Small intestine (tissue), 7 donors: Measurements from ENCODE around the gene ASIC3. TPM values are rescaled to one million over a fixed set of nuclear protein-coding genes. Genes with fewer than 3 reads are reported as not detected.

Source experiments
- DNase-seq, 2 donors: peaks; one replicate each; pipeline versions ENCODE4 v3.0.0 to v3.0.0-alpha.2; 2013
- FAIRE-seq: peaks from 2 replicates; lab custom pipeline; 2012; peaks lifted over from hg19 to GRCh38; lab: Jason Lieb, UNC
- H3K27ac ChIP-seq, 3 donors: one replicate each; pipeline ENCODE4 v1.5.1; 2013; ENCODE audit warnings: low read length in 2 of 3, mild to moderate bottlenecking in 2 of 3, control low read depth in 1 of 3, inconsistent platforms in 1 of 3, low read depth in 1 of 3, moderate library complexity in 1 of 3
- H3K27me3 ChIP-seq, 3 donors: one replicate each; pipeline ENCODE4 v1.6.1; 2013; ENCODE audit warnings: low read length in 3 of 3, inconsistent platforms in 1 of 3; ENCODE audit not compliant: control insufficient read depth in 3 of 3, insufficient read depth in 3 of 3
- H3K36me3 ChIP-seq, 3 donors: one replicate each; pipeline ENCODE4 v1.6.1; 2013; ENCODE audit warnings: low read length in 3 of 3, inconsistent platforms in 1 of 3, low read depth in 1 of 3, mild to moderate bottlenecking in 1 of 3, moderate library complexity in 1 of 3; ENCODE audit not compliant: control insufficient read depth in 3 of 3, insufficient read depth in 2 of 3
- H3K4me1 ChIP-seq, 3 donors: one replicate each; pipeline ENCODE4 v1.6.1; 2013; ENCODE audit warnings: low read length in 2 of 3, inconsistent platforms in 1 of 3, low read depth in 1 of 3, mild to moderate bottlenecking in 1 of 3, moderate library complexity in 1 of 3; ENCODE audit not compliant: control insufficient read depth in 3 of 3, insufficient read depth in 2 of 3
- H3K4me3 ChIP-seq, 3 donors: one replicate each; pipeline ENCODE4 v1.5.1; 2013; ENCODE audit warnings: low read length in 3 of 3, control low read depth in 1 of 3, inconsistent platforms in 1 of 3, low read depth in 1 of 3, mild to moderate bottlenecking in 1 of 3, moderate library complexity in 1 of 3
- H3K9me3 ChIP-seq, 2 donors: one replicate each; pipeline ENCODE4 v1.6.1; 2013; ENCODE audit warnings: low read depth in 1 of 2, low read length in 1 of 2; ENCODE audit not compliant: control insufficient read depth in 2 of 2, insufficient read depth in 1 of 2
- WGBS, 3 donors: extraction: QIAGEN DNeasy Blood & Tissue Kit; methylation state at CpG; one replicate each; pipeline ENCODE4 v1.1.7; 2013; 5-methylcytosine and 5-hydroxymethylcytosine counted together
- polyA plus RNA-seq, 4 donors: library from polyadenylated mRNA; stranded (reverse) in 3 of 4; unstranded in 1 of 4; fragments of 200-250 nt in 3 of 4; fragments of 120-200 nt in 1 of 4; gene quantifications; one replicate each; pipeline versions ENCODE4 v1.2.1 to v1.2.3, GENCODE V29; 2013
- donor health status: healthy with polysubstance abuse.
- donor health status: control.
- donor health status: control.
- donor health status: Bipolar disorder and iron deficiency.
- donor health status: healthy.

ASIC3 gene
- polyA plus RNA-seq, 4 donors: 2.8 to 10.7 (median 3.6) TPM

DNA sequence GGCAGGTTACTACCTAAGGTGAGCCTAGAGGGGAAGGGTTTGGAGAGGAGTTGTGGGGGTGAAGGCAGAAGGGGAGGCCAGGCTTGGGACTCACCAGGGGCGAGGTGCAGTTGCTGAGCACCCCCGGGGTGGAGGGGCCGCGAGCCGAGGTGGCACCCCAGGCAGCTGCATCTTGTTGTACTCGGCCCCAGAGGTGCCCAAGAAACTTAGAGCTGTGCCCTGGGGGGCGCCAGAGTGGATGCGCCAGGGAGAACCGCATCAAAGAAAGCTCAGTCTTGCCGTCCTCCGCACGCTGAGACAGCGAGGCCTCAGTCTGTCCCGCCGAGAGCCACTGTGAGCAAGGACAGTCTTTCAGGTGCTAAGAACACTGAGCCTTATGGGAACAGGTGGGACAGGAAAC lies 31.4 kb upstream of the ASIC3 start:
- 85 to 92% (median 91%) methylated on average over 13 to 15 of the region's 15 CpGs for WGBS, 3 donors
- Histone ChIP-seq H3K4me1 (peaks cover 3 to 38% (median 6%) of the 10 kb centered on the region in 3 donors), H3K9me3 (no peaks in the 10 kb centered on the region), H3K27ac (no peak overlapping the region), H3K4me3 (no peak overlapping the region), H3K36me3 (peaks cover 0 to 5% (median 0%) of the 10 kb centered on the region in 3 donors), H3K27me3 (peaks cover 3 to 42% (median 10%) of the 10 kb centered on the region in 3 donors)
- FAIRE-seq (no peak), DNase-seq (no peak)

DNA sequence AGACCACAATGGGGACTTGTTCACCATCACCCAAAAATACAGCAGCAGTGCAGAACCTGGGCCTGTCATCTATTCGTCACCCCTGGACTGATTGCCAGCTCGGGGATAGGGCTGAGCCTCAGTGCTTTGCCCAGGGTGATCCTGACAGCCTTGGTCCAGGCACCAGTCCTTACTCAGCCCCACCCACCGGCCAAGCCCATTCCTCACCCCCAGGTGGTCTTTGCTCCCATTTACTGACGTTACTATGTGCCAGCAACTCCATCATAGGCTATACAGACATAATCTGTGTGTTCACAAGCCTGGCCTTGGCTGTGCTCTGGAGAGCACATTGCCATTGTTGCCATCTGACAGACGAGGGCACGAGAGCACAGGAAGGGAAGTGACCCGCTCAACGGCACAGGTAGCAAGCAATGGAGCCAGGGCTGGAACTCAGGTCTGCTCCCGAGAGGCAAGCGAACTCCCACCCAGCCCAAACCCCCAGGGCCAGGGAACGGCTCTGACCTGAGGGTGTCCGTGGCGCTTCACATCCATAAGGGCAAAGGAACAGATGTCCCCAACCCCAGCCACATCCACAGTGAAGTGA lies 30.9 kb upstream of the ASIC3 start:
- Histone ChIP-seq H3K4me3 (no peak overlapping the region), H3K27me3 (peaks cover 3 to 44% (median 10%) of the 10 kb centered on the region in 3 donors), H3K27ac (no peak overlapping the region), H3K9me3 (no peaks in the 10 kb centered on the region), H3K36me3 (peaks cover 0 to 5% (median 0%) of the 10 kb centered on the region in 3 donors), H3K4me1 (peaks cover 3 to 34% (median 6%) of the 10 kb centered on the region in 3 donors)
- 40 to 52% (median 41%) methylated on average over 13 of the region's 13 CpGs for WGBS, 3 donors
- FAIRE-seq (no peak), DNase-seq (no peak)

DNA sequence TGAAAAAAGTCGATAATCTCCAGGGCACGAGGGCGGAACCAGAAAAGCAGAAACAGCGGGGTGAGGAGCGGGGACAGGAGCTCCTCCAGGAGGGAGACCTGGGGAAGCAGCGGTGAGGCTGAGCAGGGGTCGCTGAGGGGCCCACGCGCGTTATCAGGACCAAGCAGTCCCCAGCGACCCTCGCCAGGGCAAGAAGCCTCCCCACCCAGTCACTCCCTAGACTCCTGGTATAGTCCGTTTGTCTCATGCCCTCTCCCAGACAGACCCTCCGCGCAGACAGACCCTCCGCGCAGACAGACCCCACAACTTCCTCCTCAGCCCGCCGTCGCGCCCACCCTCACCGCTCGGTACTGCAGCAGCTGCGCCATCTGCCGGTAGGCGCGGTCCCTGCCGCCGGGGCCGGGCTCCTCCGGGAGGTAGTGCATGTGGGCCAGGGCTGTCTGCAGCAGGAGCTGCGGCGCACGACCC lies 30.3 kb upstream of the ASIC3 start:
- Histone ChIP-seq H3K27me3 (peaks cover 3 to 44% (median 10%) of the 10 kb centered on the region in 3 donors), H3K4me3 (peak overlapping the region in 1 of 3 donors; percentile 20), H3K9me3 (no peaks in the 10 kb centered on the region), H3K36me3 (peaks cover 0 to 5% (median 0%) of the 10 kb centered on the region in 3 donors), H3K4me1 (peaks cover under 1 to 29% (median 6%) of the 10 kb centered on the region in 3 donors), H3K27ac (no peak overlapping the region)
- 5 to 9% (median 7%) methylated on average over 30 to 34 of the region's 34 CpGs for WGBS, 3 donors
- DNase-seq (peak; percentile 34 to 81), FAIRE-seq (no peak)

DNA sequence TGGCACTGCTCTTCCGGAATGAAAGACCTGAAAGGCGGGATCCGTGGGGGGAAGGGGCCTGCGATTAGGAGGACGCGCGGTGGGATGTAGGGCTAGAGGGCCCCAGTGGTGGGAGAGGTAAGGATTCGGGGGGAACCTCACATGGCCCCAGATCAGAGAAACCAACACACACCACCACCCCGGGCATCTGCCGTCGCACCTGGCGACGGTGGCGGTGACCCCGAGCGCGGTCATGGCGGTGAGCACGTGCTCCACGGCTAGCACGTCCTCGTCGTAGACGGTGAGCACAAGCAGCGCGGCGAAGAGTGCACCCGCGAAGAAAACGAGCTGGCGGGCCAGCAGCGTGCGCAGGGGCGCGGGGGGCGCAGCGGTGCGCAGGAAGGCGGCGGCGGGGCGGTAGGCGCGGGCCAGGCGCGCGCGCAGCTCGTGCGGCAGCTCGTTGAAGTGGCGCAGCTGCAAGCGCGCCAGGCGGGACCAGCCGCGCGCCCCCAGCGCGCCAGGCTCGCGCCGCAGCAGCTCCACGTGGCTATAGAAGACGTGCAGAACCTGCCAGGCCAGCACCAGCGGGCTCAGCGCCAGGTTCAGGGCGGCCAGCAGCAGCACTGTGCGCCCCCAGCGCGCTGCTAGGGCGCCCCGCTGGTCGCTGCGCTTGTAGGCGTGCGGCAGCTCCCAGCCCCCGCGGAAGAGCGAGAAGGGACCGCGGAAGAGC lies 29.8 kb upstream of the ASIC3 start:
- FAIRE-seq (no peak), DNase-seq (peak in 1 of 2 donors; percentile 73)
- Histone ChIP-seq H3K27me3 (peaks cover 3 to 44% (median 10%) of the 10 kb centered on the region in 3 donors), H3K36me3 (peaks cover 0 to 5% (median 0%) of the 10 kb centered on the region in 3 donors), H3K4me1 (peaks cover 0 to 25% (median 2%) of the 10 kb centered on the region in 3 donors), H3K4me3 (peak overlapping the region in 1 of 3 donors; percentile 20), H3K27ac (no peak overlapping the region), H3K9me3 (no peaks in the 10 kb centered on the region)
- WGBS, 3 donors: 1 to 3% (median 2%) methylated on average over 49 to 82 of the region's 82 CpGs

DNA sequence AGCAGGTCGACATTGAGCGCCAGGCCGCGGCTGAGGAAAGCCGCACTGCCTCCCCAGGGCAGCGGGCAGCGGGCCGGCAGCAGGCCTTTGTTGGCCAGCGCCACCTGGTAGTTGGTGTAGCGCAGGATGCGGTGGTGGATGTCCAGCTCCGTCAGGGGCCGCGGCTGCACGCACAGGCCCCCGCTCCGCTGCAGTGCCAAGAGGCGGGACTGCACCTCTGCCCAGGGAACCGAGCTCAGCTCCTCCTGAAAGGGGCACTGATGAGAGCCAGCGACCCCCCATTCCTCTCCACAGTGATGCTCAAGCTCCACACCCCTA lies 29.2 kb upstream of the ASIC3 start:
- Histone ChIP-seq H3K4me1 (peaks cover 0 to 20% (median 2%) of the 10 kb centered on the region in 3 donors), H3K27me3 (peaks cover 3 to 44% (median 10%) of the 10 kb centered on the region in 3 donors), H3K4me3 (no peak overlapping the region), H3K9me3 (no peaks in the 10 kb centered on the region), H3K36me3 (peaks cover 0 to 2% (median 0%) of the 10 kb centered on the region in 3 donors), H3K27ac (no peak overlapping the region)
- WGBS, 3 donors: 15 to 33% (median 20%) methylated on average over 15 to 20 of the region's 20 CpGs
- FAIRE-seq: no peak
- DNase-seq: no peak

DNA sequence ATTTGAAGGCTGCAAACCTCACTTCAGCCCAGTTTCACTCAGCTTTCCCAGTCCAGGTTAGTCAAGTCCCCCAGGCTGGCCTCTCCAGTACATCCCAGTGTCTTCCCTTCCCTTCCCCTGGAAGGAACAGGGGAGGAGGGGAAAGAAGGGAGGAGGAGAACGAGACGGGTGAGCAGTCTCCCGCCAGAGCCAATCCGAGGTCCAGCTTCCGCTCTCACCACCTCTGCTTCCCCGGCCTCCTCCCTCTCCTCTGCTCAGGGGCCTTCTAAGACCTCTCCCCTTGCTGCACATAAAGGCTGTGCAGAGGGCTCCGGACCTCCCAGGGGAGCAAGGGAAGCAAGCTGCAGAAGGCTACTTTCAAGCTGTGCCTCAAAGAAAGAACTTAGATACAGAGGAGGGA lies 28.1 kb upstream of the ASIC3 start:
- Histone ChIP-seq H3K9me3 (no peaks in the 10 kb centered on the region), H3K4me3 (no peak overlapping the region), H3K27me3 (peaks cover 3 to 44% (median 10%) of the 10 kb centered on the region in 3 donors), H3K27ac (no peak overlapping the region), H3K36me3 (no peaks in the 10 kb centered on the region), H3K4me1 (peaks cover 0 to 17% (median 2%) of the 10 kb centered on the region in 3 donors)
- no peak for FAIRE-seq
- DNase-seq: no peak
- 56 to 59% (median 58%) methylated on average over 7 of the region's 7 CpGs for WGBS, 3 donors

DNA sequence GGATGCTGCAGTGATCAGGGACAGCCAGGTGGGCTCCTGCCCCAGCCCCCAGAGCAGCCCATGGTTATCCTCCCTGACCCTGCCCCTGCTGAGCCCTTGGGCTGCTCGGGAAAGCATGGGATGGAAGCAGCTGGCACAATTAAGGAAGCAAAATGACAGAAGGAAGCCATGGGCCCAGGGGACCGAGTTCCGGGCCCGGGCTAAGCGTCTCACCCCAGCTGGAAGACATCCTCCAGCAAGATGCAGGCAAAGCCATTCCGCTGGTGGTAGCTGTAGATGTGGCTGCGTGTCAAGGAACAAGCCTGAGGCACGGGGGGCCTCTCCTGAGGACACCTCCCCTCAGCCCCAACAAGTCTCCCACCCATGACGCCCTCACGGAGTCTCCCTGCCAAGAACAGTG lies 25.1 kb upstream of the ASIC3 start:
- peaks cover 0 to 18% (median 2%) of the 10 kb centered on the region in 3 donors for H3K4me1 ChIP-seq
- WGBS, 3 donors: 78 to 82% (median 82%) methylated on average over 10 of the region's 10 CpGs
- DNase-seq: no peak
- H3K36me3 ChIP-seq: no peaks in the 10 kb centered on the region
- peaks cover 3 to 30% (median 10%) of the 10 kb centered on the region in 3 donors for H3K27me3 ChIP-seq
- no peak overlapping the region for H3K4me3 ChIP-seq
- H3K27ac ChIP-seq: no peak overlapping the region
- no peaks in the 10 kb centered on the region for H3K9me3 ChIP-seq
- no peak for FAIRE-seq

DNA sequence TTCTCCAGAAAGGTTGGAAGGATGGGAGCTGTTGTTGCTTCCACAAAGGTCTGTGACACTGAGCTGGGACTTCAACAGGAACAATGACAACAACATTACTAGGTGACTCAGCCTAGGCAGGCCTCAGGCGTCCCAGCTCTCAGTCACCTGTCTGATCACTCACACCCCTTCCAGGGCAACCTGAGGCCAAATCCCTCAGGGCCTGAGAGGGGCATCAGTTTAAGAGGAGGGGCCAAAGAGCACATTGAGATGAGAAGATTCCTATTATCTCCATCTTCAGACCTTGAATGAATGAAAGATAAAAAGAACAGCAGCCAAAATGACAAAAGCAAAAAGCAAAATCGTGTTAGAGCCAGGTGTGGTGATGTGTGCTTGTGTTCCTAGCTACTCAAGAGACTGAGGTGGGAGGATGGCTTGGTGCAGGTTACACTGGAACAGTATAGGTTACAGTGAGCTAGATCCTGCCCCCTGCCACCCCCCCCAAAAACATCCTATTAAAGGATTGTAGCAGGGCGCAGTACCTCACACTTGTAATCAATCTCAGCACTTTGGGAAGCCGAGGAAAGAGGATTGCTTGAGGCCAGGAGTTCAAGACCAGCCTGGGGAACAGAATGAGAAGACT lies 23.8 kb upstream of the ASIC3 start, which contains the start of gene ATG9B:
ATG9B (minus strand) TSS at position 60 of the 622 bp plus-strand sequence. CDS start 71 bp downstream, outside the sequence.
- no peak for DNase-seq
- Histone ChIP-seq H3K9me3 (no peaks in the 10 kb centered on the region), H3K4me3 (no peak within 1 kb of the TSS), H3K27ac (no peak within 1 kb of the TSS), H3K4me1 (peaks cover 0 to 16% (median 0%) of the 10 kb centered on the region in 3 donors), H3K27me3 (peaks cover 0 to 18% (median 5%) of the 10 kb centered on the region in 3 donors), H3K36me3 (no peaks in the 10 kb centered on the region)
- no peak for FAIRE-seq
- WGBS, 3 donors: 70 to 73% (median 73%) methylated on average over 4 of the region's 4 CpGs
